A673 (cell line): ENCODE data around the gene IRGM.
"Not testable (repeated sequence)": the region's sequence is repeated elsewhere in the genome, so short reads cannot be mapped to it uniquely, and the experiment has no call there.

ENCODE experiments used
- EZH2 ChIP-seq: fragments of 200-600 bp; sonication (generic); IDR thresholded peaks from 2 replicates; pipeline ENCODE4 v1.6.1; 2017; ENCODE audit warnings: borderline replicate concordance, low read depth, mild to moderate bottlenecking, mixed read lengths, antibody characterized with exemption, low read length; ENCODE audit not compliant: poor library complexity, severe bottlenecking
- TF ChIP-seq, protein P1 (sequence below): fragments of 300-800, 200-600 bp; sonication (generic); conservative IDR thresholded peaks from 2 replicates; pipeline ENCODE4 v1.5.1; 2017; ENCODE audit warnings: low read depth, mild to moderate bottlenecking, antibody characterized with exemption, low read length, moderate library complexity, mixed read lengths

GRCh38 chr5:150856700-150857099, 10.4 kb downstream of the IRGM start:
- not testable (repeated sequence) for TF ChIP-seq EZH2
- TF ChIP-seq, protein P1, sequence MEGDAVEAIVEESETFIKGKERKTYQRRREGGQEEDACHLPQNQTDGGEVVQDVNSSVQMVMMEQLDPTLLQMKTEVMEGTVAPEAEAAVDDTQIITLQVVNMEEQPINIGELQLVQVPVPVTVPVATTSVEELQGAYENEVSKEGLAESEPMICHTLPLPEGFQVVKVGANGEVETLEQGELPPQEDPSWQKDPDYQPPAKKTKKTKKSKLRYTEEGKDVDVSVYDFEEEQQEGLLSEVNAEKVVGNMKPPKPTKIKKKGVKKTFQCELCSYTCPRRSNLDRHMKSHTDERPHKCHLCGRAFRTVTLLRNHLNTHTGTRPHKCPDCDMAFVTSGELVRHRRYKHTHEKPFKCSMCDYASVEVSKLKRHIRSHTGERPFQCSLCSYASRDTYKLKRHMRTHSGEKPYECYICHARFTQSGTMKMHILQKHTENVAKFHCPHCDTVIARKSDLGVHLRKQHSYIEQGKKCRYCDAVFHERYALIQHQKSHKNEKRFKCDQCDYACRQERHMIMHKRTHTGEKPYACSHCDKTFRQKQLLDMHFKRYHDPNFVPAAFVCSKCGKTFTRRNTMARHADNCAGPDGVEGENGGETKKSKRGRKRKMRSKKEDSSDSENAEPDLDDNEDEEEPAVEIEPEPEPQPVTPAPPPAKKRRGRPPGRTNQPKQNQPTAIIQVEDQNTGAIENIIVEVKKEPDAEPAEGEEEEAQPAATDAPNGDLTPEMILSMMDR, result not testable (repeated sequence)
